Left hindlimb (tissue), 1 donor: ENCODE data around the gene C12orf43.

Experiments
- DNase-seq: peaks from one replicate; pipeline ENCODE4 v3.0.0-alpha.2; 2018

C12orf43 gene

GRCh38 chr12:120972870-120973543, 43.3 kb downstream of the C12orf43 start:
- DNase-seq: no peak

GRCh38 chr12:120971299-120972180, 44.7 kb downstream of the C12orf43 start:
- no peak for DNase-seq

GRCh38 chr12:120970310-120970709, 46.0 kb downstream of the C12orf43 start:
- DNase-seq: no peak

GRCh38 chr12:120965534-120966091, 50.7 kb downstream of the C12orf43 start:
- DNase-seq: no peak

- no peak for DNase-seq
These were observed 52.0 kb downstream of the C12orf43 start for GRCh38 chr12:120964298-120964697.

GRCh38 chr12:120962532-120963020, 53.7 kb downstream of the C12orf43 start:
- DNase-seq: no peak

- no peak for DNase-seq
These were observed 54.4 kb downstream of the C12orf43 start for GRCh38 chr12:120961604-120962531.

GRCh38 chr12:120960657-120961056, 55.6 kb downstream of the C12orf43 start:
- no peak for DNase-seq

GRCh38 chr12:120959111-120959878, 57.0 kb downstream of the C12orf43 start:
- no peak for DNase-seq

GRCh38 chr12:120956579-120957300, 59.5 kb downstream of the C12orf43 start:
- no peak for DNase-seq

GRCh38 chr12:120955232-120955631, 61.1 kb downstream of the C12orf43 start:
- DNase-seq: no peak

- no peak for DNase-seq
These were observed 65.5 kb downstream of the C12orf43 start for GRCh38 chr12:120950807-120951206.
